Fibroblast of pulmonary artery (primary cell): ENCODE data around the gene AVEN.
"Not testable (repeated sequence)": the region's sequence is repeated elsewhere in the genome, so short reads cannot be mapped to it uniquely, and the experiment has no call there.

Source experiments
- DNase-seq: peaks from one replicate; pipeline ENCODE4 v3.0.0-alpha.2; 2010; ENCODE audit warnings: low read depth
- H3K4me3 ChIP-seq: replicated peaks from 2 replicates; pipeline ENCODE4 v1.5.1; 2011; ENCODE audit warnings: low read depth, mild to moderate bottlenecking, control low read depth, low read length, moderate library complexity
- TF ChIP-seq, protein P1 (sequence below): IDR thresholded peaks from 2 replicates; pipeline ENCODE4 v1.5.1; 2011; ENCODE audit warnings: mild to moderate bottlenecking, control low read depth, low read length, inconsistent platforms; ENCODE audit errors: missing control alignments

Gene AVEN

GRCh38 chr15:34011481-34011880 lies 27.5 kb downstream of the AVEN start:
- TF ChIP-seq, protein P1, sequence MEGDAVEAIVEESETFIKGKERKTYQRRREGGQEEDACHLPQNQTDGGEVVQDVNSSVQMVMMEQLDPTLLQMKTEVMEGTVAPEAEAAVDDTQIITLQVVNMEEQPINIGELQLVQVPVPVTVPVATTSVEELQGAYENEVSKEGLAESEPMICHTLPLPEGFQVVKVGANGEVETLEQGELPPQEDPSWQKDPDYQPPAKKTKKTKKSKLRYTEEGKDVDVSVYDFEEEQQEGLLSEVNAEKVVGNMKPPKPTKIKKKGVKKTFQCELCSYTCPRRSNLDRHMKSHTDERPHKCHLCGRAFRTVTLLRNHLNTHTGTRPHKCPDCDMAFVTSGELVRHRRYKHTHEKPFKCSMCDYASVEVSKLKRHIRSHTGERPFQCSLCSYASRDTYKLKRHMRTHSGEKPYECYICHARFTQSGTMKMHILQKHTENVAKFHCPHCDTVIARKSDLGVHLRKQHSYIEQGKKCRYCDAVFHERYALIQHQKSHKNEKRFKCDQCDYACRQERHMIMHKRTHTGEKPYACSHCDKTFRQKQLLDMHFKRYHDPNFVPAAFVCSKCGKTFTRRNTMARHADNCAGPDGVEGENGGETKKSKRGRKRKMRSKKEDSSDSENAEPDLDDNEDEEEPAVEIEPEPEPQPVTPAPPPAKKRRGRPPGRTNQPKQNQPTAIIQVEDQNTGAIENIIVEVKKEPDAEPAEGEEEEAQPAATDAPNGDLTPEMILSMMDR: no peak

GRCh38 chr15:34010921-34011320 lies 28.1 kb downstream of the AVEN start:
- TF ChIP-seq, protein P1: no peak

More at GRCh38 chr15:34011481-34011880, 27.5 kb downstream of the AVEN start:
- no peak for DNase-seq
- no peak overlapping the region for H3K4me3 ChIP-seq

DNA sequence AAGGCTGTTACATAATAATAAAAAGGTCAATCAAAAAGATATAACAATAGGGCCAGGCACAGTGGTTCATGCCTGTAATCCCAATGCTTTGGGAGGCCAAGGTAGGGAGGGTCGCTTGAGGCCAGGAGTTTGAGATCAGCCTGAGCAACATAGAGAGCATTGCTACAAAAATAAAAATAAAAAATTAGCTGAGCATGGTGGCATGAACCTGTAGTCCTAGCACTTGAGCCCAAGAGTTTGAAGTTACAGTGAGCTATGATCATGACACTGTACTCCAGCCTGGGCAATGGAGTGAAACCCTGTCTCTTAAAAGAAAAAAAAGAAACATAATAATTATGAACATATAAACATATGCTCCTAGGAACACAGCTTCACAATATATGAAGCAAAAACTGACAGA lies 29.3 kb downstream of the AVEN start:
- no peak overlapping the region for H3K4me3 ChIP-seq
- TF ChIP-seq, protein P1: no peak
- DNase-seq: no peak

More at GRCh38 chr15:34010921-34011320, 28.1 kb downstream of the AVEN start:
- DNase-seq: no peak
- no peak overlapping the region for H3K4me3 ChIP-seq

GRCh38 chr15:34006381-34006780 lies 32.6 kb downstream of the AVEN start:
- H3K4me3 ChIP-seq: no peak overlapping the region
- TF ChIP-seq, protein P1: no peak
- DNase-seq: no peak

DNA sequence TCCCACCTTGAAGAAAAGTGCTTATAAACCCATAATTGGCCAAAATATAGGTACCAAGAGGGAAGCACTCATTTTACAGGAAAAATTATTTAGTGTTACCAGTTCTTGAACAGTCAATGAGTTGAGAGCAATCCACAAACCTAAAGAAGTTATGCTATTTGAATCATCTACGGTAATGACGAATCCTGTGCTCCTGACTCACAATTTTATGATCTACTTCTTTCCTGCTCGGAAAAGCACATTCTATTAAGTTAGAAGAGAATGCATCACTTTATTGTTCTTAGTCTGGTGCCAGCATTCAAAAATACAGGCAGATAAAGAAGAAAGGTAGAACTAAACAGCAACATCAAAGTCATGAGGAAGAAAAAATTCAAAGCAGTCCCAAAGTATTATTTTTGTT lies 37.5 kb downstream of the AVEN start:
- DNase-seq: no peak
- TF ChIP-seq, protein P1: no peak
- no peak overlapping the region for H3K4me3 ChIP-seq

DNA sequence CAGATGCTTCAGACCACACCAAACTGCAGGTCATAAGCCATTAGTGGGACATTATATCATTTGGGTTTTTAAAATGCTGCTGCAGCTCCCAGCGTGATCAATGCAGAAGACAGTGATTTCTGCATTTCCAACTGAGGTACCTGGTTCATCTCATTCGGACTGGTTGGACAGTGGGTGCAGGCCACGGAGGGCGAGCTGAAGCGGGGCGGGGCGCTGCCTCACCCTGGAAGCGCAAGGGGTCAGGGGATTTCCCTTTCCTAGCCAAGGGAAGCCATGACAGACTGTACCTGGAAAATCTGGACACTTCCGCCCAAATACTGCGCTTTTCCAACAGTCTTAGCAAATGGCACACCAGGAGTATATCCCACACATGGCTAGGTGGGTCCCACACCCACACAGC lies 43.3 kb downstream of the AVEN start:
- DNase-seq, H3K4me3 ChIP-seq: not testable (repeated sequence)

GRCh38 chr15:33994005-33994615 lies 44.9 kb downstream of the AVEN start:
- TF ChIP-seq, protein P1: peak; percentile 63

More at GRCh38 chr15:33994005-33994615, 44.9 kb downstream of the AVEN start:
- peak; percentile 57 for DNase-seq
- no peak overlapping the region for H3K4me3 ChIP-seq
